HUES48 (cell line): Measurements from ENCODE around the gene TCHH.

Experiments
- H3K27ac ChIP-seq: one replicate; pipeline ENCODE4 v1.7.0; 2013; ENCODE audit warnings: low read depth, low read length, inconsistent platforms
- H3K27me3 ChIP-seq: 2 replicates; pipeline ENCODE4 v1.6.1; 2013; ENCODE audit warnings: mild to moderate bottlenecking, low read length; ENCODE audit not compliant: control insufficient read depth, insufficient read depth
- H3K36me3 ChIP-seq: 2 replicates; pipeline ENCODE4 v1.6.1; 2013; ENCODE audit warnings: low read length; ENCODE audit not compliant: control insufficient read depth, insufficient read depth
- H3K4me1 ChIP-seq: 2 replicates; pipeline ENCODE4 v1.6.1; 2013; ENCODE audit warnings: mild to moderate bottlenecking, low read length; ENCODE audit not compliant: control insufficient read depth, insufficient read depth
- H3K4me3 ChIP-seq: 2 replicates; pipeline ENCODE4 v1.5.1; 2013; ENCODE audit warnings: mild to moderate bottlenecking, low read depth, low read length
- H3K9ac ChIP-seq: 2 replicates; pipeline ENCODE4 v1.6.1; 2013; ENCODE audit warnings: mild to moderate bottlenecking, low read depth, low read length, moderate library complexity
- H3K9me3 ChIP-seq: 2 replicates; pipeline ENCODE4 v1.6.1; 2013; ENCODE audit warnings: low read length; ENCODE audit not compliant: control insufficient read depth, insufficient read depth

Gene TCHH, protein sequence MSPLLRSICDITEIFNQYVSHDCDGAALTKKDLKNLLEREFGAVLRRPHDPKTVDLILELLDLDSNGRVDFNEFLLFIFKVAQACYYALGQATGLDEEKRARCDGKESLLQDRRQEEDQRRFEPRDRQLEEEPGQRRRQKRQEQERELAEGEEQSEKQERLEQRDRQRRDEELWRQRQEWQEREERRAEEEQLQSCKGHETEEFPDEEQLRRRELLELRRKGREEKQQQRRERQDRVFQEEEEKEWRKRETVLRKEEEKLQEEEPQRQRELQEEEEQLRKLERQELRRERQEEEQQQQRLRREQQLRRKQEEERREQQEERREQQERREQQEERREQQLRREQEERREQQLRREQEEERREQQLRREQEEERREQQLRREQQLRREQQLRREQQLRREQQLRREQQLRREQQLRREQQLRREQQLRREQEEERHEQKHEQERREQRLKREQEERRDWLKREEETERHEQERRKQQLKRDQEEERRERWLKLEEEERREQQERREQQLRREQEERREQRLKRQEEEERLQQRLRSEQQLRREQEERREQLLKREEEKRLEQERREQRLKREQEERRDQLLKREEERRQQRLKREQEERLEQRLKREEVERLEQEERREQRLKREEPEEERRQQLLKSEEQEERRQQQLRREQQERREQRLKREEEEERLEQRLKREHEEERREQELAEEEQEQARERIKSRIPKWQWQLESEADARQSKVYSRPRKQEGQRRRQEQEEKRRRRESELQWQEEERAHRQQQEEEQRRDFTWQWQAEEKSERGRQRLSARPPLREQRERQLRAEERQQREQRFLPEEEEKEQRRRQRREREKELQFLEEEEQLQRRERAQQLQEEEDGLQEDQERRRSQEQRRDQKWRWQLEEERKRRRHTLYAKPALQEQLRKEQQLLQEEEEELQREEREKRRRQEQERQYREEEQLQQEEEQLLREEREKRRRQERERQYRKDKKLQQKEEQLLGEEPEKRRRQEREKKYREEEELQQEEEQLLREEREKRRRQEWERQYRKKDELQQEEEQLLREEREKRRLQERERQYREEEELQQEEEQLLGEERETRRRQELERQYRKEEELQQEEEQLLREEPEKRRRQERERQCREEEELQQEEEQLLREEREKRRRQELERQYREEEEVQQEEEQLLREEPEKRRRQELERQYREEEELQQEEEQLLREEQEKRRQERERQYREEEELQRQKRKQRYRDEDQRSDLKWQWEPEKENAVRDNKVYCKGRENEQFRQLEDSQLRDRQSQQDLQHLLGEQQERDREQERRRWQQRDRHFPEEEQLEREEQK (N-terminal part only)

GRCh38 chr1:152115344-152115743 lies at the start of gene TCHH:
TCHH (minus strand) TSS chr1:152115444; CDS start chr1:152114080, 1,364 bp downstream.
- peaks cover 8% of the 10 kb centered on the region for H3K4me1 ChIP-seq
- H3K27ac ChIP-seq: no peak within 1 kb of the TSS
- H3K36me3 ChIP-seq: no peaks in the 10 kb centered on the region
- H3K27me3 ChIP-seq: peaks cover 68% of the 10 kb centered on the region
- H3K4me3 ChIP-seq: no peak within 1 kb of the TSS
- no peaks in the 10 kb centered on the region; the same call in 1 of the 2 replicates for H3K9me3 ChIP-seq
- H3K9ac ChIP-seq: no peak within 1 kb of the TSS

GRCh38 chr1:152164517-152165136 lies 49.4 kb upstream of the TCHH start:
- no peaks in the 10 kb centered on the region for H3K4me1 ChIP-seq
- no peak overlapping the region for H3K27ac ChIP-seq
- H3K9ac ChIP-seq: no peak overlapping the region
- no peak overlapping the region for H3K4me3 ChIP-seq
- H3K27me3 ChIP-seq: no peaks in the 10 kb centered on the region
- no peaks in the 10 kb centered on the region for H3K36me3 ChIP-seq
- peaks cover 22% of the 10 kb centered on the region for H3K9me3 ChIP-seq

DNA sequence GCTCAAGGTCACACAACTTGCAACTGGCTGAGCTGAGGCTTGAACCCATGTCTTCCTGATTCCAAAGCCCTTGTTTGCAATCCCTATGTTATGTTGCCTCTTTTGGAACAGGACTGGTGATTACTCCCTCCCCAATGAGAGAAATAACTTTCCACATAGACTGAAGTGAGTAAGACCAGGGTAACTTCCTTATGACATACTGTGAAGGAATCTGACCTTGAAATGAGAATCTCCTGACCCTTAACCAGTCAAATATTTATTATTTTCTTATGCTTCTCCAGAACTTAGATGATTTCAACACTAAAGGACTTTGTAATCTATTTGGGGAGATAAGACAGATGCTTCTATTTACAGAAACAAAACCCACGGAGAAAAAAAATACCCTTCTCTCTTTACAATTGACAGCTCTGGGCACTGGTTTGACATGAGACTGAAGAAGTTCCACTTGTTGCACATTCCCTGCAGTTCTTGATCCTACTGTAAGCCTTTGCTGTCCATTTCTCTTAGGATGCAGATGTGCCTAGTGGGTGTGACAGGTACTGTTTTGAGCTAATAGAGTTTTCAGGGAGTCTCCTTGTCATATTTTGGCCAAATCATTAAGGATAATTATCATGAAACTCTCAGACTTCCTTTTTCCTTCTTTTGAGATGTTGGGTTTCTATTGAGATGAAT lies 47.7 kb upstream of the TCHH start:
- no peaks in the 10 kb centered on the region for H3K27me3 ChIP-seq

DNA sequence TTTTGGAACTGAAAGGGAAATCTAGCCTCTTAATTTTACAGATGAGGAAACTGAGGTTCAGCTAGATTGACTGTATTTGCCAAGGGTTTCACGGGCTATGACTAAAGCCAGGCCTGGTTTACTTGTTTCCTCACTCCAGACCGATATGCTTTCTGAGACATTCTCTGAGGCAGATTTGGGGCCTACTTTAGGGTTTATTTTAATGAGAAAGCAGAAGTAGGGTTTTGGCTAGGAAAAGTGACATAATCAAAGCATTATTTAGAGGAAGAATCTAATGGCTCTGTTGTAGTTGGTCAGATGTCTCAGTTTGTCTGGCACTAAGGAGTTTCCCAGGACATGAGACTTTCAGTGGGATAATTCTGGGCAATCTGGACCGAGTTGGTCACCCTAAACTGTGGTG lies 45.3 kb upstream of the TCHH start:
- Histone ChIP-seq H3K27ac (no peak overlapping the region), H3K27me3 (no peaks in the 10 kb centered on the region), H3K36me3 (no peaks in the 10 kb centered on the region), H3K4me1 (no peaks in the 10 kb centered on the region), H3K9me3 (peaks cover 16% of the 10 kb centered on the region), H3K9ac (no peak overlapping the region), H3K4me3 (no peak overlapping the region)

More for the DNA sequence above, 47.7 kb upstream of the TCHH start:
- H3K36me3 ChIP-seq: no peaks in the 10 kb centered on the region
- H3K4me3 ChIP-seq: no peak overlapping the region
- H3K9ac ChIP-seq: no peak overlapping the region
- H3K4me1 ChIP-seq: no peaks in the 10 kb centered on the region
- peaks cover 22% of the 10 kb centered on the region for H3K9me3 ChIP-seq
- H3K27ac ChIP-seq: no peak overlapping the region

- Histone ChIP-seq H3K36me3 (no peaks in the 10 kb centered on the region), H3K4me3 (no peak within 1 kb of the TSS), H3K9ac (no peak within 1 kb of the TSS), H3K9me3 (peaks cover 16% of the 10 kb centered on the region; the same call in 1 of the 2 replicates), H3K27me3 (no peaks in the 10 kb centered on the region), H3K27ac (no peak within 1 kb of the TSS), H3K4me1 (no peaks in the 10 kb centered on the region)
These were observed 43.9 kb upstream of the TCHH start, which contains the start of gene RPTN for GRCh38 chr1:152159144-152159543. RPTN (minus strand) TSS chr1:152159228; CDS start chr1:152157889, 1,339 bp downstream.

DNA sequence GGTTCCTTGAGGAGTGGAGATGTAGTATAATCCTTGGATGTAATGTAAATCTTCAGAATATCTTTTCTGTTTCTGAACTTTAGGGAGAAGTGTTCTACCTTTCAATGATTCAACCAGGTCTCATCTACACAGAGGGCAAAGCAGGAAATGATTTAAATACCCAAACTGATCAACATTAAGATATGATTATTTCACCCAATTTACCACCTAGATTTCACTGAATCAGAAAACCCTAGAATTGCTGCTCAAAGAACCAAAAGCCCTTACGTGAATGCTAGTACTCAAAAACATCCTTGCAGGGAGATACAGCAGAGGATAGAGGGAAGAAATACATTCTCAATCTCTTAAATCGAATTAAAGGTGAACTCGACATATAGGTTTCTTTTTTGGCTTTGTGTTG lies 38.8 kb upstream of the TCHH start:
- Histone ChIP-seq H3K4me3 (no peak overlapping the region), H3K9me3 (peaks cover 32% of the 10 kb centered on the region), H3K27me3 (no peaks in the 10 kb centered on the region), H3K36me3 (no peaks in the 10 kb centered on the region), H3K27ac (no peak overlapping the region), H3K4me1 (no peaks in the 10 kb centered on the region), H3K9ac (no peak overlapping the region)

GRCh38 chr1:152151646-152152045 lies 36.4 kb upstream of the TCHH start:
- Histone ChIP-seq H3K36me3 (no peaks in the 10 kb centered on the region), H3K4me3 (no peak overlapping the region), H3K4me1 (no peaks in the 10 kb centered on the region), H3K9ac (no peak overlapping the region), H3K27me3 (no peaks in the 10 kb centered on the region), H3K9me3 (peaks cover 48% of the 10 kb centered on the region), H3K27ac (no peak overlapping the region)

DNA sequence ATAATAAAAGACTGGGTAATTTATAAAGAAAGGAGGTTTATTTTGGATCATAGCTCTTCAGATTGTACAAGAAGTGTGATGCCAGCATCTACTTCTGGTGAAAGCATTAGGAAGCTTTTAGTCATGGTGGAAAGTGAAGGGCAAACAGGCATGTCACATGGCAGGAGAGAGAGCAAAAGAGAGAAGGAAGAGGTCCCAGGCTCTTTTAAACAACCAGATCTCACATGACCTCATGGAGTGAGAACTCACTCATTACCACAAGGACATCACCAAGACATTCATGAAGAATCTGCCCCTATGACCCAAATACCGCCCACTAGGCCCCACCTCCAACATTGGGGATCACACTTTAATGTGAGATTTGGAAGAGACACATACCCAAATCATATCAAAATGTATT lies 33.7 kb upstream of the TCHH start:
- no peak overlapping the region for H3K4me3 ChIP-seq
- H3K9me3 ChIP-seq: peaks cover 45% of the 10 kb centered on the region
- H3K27me3 ChIP-seq: no peaks in the 10 kb centered on the region
- H3K9ac ChIP-seq: no peak overlapping the region
- H3K36me3 ChIP-seq: no peaks in the 10 kb centered on the region
- no peaks in the 10 kb centered on the region for H3K4me1 ChIP-seq
- no peak overlapping the region for H3K27ac ChIP-seq

DNA sequence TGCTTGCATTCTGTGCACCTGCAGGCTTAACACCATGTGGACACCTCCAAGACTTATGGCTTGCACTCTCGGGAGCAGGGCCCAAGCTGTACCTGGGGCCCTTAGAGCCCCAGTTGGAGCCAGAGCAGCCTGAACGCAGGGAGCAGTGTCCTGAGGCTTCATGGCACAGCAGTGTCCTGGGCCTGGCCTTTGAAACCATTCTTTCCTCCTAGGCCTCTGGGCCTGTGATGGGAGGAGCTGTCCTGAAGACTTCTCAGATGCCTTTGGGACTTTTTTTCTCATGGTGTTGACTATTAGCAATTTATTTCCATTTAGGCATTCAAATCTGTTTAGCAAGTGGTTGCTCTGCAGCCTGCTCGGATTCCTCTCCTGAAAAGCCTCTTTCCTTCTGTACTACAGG lies 32.8 kb upstream of the TCHH start:
- Histone ChIP-seq H3K4me1 (no peaks in the 10 kb centered on the region), H3K27ac (no peak overlapping the region), H3K4me3 (no peak overlapping the region), H3K36me3 (no peaks in the 10 kb centered on the region), H3K9me3 (peaks cover 47% of the 10 kb centered on the region), H3K9ac (no peak overlapping the region), H3K27me3 (no peaks in the 10 kb centered on the region)

DNA sequence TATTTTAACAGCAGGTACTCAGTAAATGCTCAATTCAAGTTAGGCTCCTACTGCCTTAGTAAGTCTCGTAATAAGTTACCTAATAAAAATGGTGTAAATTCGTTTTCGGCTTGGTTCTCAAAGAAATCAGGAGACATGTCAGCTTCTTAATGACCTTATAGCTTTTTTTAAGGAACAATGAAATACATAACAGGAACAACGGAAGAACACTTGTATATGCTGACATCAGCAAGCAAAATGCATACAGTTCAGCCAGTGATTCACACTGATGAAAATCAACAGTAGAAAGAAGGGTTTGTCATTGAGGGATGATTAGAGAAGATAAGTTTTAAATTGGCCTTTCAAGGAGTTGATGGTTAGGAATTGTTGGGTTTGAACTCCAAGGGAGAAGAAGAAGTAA lies 30.5 kb upstream of the TCHH start:
- H3K9ac ChIP-seq: no peak overlapping the region
- no peak overlapping the region for H3K27ac ChIP-seq
- no peaks in the 10 kb centered on the region for H3K4me1 ChIP-seq
- H3K9me3 ChIP-seq: peaks cover 33% of the 10 kb centered on the region
- no peaks in the 10 kb centered on the region for H3K36me3 ChIP-seq
- no peak overlapping the region for H3K4me3 ChIP-seq
- no peaks in the 10 kb centered on the region for H3K27me3 ChIP-seq
